Subcutaneous adipose tissue (tissue), 4 donors: ENCODE data around the gene CFAP157. TPM values are rescaled to one million over a fixed set of nuclear protein-coding genes. Genes with fewer than 3 reads are reported as not detected.

Experiments
- CTCF ChIP-seq: fragments of 450-650 bp; IDR thresholded peaks from one replicate; pipeline ENCODE4 v1.5.1; 2016; ENCODE audit warnings: low read depth, mild to moderate bottlenecking, control low read depth, antibody characterized with exemption, moderate library complexity
- total RNA-seq, 4 donors: library from RNA; depleted of rRNA; stranded (reverse); fragments of >200 nt; gene quantifications; one replicate each; pipeline ENCODE4 v1.1.0, GENCODE V29; 2016

CFAP157 gene
- total RNA-seq, 4 donors from 2014 or later, result not detected

DNA sequence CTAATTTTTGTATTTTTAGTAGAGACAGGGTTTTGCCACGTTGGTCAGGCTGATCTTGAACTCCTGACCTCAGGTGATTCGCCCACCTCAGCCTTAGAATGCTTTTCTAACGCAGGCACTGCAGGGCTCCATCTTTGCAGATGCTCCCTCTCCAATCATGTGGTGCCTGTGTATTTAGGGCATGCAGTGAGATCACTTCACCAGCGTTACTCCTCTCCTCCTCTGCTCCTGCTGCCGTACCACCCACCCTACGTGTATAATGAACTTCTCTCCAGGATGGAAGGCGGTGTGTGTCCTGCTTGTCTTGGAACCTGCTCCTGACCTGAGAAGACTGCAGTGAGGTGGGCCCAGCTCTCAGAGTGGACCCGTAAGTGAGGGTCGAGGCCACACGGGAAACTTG lies 13.6 kb upstream of the CFAP157 start:
- TF ChIP-seq CTCF, result no peak

GRCh38 chr9:127693697-127694096 lies 13.1 kb upstream of the CFAP157 start:
- no peak for TF ChIP-seq CTCF

- TF ChIP-seq CTCF, result no peak
These were observed 11.7 kb upstream of the CFAP157 start for GRCh38 chr9:127694890-127695720.

GRCh38 chr9:127697575-127697974 lies 9.2 kb upstream of the CFAP157 start:
- TF ChIP-seq CTCF, result no peak

DNA sequence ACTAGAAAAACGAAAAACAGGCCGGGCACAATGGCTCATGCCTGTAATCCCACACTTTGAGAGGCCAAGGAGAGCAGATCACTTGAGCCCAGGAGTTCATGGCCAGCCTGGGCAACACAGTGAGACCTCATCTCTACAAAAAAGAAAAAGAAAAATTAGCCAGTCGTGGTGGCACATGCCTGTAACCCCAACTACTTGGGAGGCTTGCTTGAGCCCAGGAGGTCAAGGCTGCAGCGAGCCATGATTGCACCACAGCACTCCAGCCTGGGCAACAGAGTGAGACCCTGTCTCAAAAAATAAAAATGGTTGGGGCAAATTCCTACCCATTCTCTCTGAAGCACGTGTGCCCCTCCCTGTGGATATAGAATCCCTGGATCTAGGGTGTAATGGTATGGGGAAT lies 8.4 kb upstream of the CFAP157 start:
- no peak for TF ChIP-seq CTCF

GRCh38 chr9:127698985-127699670 lies 7.7 kb upstream of the CFAP157 start:
- TF ChIP-seq CTCF, result no peak

DNA sequence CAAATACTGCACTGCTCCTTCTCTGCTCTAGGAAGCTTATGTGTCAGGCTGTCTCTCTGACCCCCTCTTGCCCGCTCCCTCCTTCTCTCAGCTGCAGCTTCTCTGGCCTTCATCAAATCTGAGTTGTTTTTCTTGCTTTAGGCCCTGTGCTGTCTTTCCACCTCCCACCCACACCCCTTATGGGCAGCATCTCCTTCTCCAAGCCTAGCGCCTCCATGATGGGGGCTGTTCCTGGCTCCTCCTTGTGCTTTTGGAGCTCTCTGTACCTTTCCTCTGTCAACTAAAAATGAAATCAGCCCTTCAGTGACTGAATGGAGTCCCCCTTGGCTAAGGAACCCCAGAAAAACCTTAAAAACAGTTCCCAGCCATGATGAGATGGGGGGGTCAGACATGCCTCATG lies 6.6 kb upstream of the CFAP157 start:
- no peak for TF ChIP-seq CTCF
